ENCODE data around the gene ERLIN1. TPM values are rescaled to one million over a fixed set of nuclear protein-coding genes. Genes with fewer than 3 reads are reported as not detected.

Gene ERLIN1
- total and polyA plus RNA-seq, 4 donors, result 5.8 to 38.1 (median 27.3) TPM

DNA sequence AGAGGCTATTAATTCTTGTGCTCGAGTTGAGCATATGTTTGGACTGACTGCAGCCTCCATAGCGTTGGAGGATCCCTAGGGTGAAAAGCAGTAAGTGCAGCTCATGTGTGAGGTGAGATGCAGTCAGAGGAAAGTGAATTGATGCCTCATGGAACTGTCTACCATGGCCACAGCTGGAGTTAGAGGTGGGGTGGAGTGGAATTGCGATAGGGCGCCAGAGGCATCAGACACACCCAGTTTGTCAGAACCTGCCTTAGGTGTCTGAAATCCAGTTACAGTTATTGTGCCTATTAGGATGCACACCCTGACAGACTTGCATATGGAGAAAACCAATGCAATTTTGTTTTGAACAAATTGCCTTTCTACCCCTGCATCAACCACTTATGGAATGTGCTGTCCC lies 39.4 kb downstream of the ERLIN1 start:
- peaks cover 3 to 11% (median 9%) of the 10 kb centered on the region in 4 donors for H3K36me3 ChIP-seq (ENCODE audit: control insufficient read depth in 4 of 4, insufficient read depth in 4 of 4, low read length in 4 of 4)
- DNase-seq (no peak), ATAC-seq (ENCODE audit: insufficient read depth, low FRiP score) (no peak)
- WGBS, 2 donors, result 84 to 86% methylated on average over 4 of the region's 4 CpGs
- H3K4me3 ChIP-seq, result no peak overlapping the region
- H3K27ac ChIP-seq (ENCODE audit: low read depth in 1 of 2, low read length in 1 of 2), result no peak overlapping the region
- TF ChIP-seq, protein P1, sequence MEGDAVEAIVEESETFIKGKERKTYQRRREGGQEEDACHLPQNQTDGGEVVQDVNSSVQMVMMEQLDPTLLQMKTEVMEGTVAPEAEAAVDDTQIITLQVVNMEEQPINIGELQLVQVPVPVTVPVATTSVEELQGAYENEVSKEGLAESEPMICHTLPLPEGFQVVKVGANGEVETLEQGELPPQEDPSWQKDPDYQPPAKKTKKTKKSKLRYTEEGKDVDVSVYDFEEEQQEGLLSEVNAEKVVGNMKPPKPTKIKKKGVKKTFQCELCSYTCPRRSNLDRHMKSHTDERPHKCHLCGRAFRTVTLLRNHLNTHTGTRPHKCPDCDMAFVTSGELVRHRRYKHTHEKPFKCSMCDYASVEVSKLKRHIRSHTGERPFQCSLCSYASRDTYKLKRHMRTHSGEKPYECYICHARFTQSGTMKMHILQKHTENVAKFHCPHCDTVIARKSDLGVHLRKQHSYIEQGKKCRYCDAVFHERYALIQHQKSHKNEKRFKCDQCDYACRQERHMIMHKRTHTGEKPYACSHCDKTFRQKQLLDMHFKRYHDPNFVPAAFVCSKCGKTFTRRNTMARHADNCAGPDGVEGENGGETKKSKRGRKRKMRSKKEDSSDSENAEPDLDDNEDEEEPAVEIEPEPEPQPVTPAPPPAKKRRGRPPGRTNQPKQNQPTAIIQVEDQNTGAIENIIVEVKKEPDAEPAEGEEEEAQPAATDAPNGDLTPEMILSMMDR (IDR thresholded peaks at IDR 0.05; ENCODE audit: control extremely low read depth, extremely low read depth), result no peak
- no peaks in the 10 kb centered on the region for H3K27me3 ChIP-seq (ENCODE audit: control insufficient read depth in 3 of 3, insufficient read depth in 3 of 3, low read length in 2 of 3)
- no peak overlapping the region for H3K9ac ChIP-seq (ENCODE audit: insufficient read depth in 1 of 2, low read length in 2 of 2)
- H3K4me1 ChIP-seq (ENCODE audit: control insufficient read depth in 5 of 5, insufficient read depth in 5 of 5, low read length in 5 of 5), result no peaks in the 10 kb centered on the region
- no peaks in the 10 kb centered on the region for H3K9me3 ChIP-seq (ENCODE audit: control insufficient read depth in 4 of 4, insufficient read depth in 3 of 4, low read length in 3 of 4)

DNA sequence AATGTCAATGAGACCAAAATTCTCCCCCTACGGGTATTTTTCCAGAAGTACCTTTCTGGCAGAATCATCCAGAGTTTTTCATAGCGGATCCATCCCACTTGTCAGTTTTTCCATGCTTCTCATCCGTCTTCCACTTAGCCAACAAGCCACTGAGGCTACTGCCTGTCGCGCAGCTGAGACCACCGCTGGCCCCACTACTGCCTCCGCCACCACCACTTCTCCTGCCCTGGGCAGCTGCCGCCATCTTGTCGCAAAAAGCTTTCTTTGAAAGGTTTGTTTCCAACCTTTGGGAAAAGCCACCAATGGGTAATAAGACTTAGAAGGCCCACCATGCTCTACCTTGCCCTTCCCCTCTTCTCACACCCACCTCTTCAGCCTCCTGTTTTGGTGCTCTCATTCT lies 42.1 kb downstream of the ERLIN1 start:
- Histone ChIP-seq H3K36me3 (ENCODE audit: control insufficient read depth in 4 of 4, insufficient read depth in 4 of 4, low read length in 4 of 4) (no peaks in the 10 kb centered on the region), H3K9me3 (ENCODE audit: control insufficient read depth in 4 of 4, insufficient read depth in 3 of 4, low read length in 3 of 4) (no peaks in the 10 kb centered on the region), H3K4me3 (no peak overlapping the region), H3K9ac (ENCODE audit: insufficient read depth in 1 of 2, low read length in 2 of 2) (no peak overlapping the region), H3K27ac (ENCODE audit: low read depth in 1 of 2, low read length in 1 of 2) (no peak overlapping the region), H3K27me3 (ENCODE audit: control insufficient read depth in 3 of 3, insufficient read depth in 3 of 3, low read length in 2 of 3) (no peaks in the 10 kb centered on the region), H3K4me1 (ENCODE audit: control insufficient read depth in 5 of 5, insufficient read depth in 5 of 5, low read length in 5 of 5) (no peaks in the 10 kb centered on the region)
- 95 to 96% methylated on average over 9 of the region's 9 CpGs for WGBS, 2 donors
- ATAC-seq (ENCODE audit: insufficient read depth, low FRiP score), result no peak
- DNase-seq, result no peak
- TF ChIP-seq, protein P1 (IDR thresholded peaks at IDR 0.05; ENCODE audit: control extremely low read depth, extremely low read depth), result no peak

DNA sequence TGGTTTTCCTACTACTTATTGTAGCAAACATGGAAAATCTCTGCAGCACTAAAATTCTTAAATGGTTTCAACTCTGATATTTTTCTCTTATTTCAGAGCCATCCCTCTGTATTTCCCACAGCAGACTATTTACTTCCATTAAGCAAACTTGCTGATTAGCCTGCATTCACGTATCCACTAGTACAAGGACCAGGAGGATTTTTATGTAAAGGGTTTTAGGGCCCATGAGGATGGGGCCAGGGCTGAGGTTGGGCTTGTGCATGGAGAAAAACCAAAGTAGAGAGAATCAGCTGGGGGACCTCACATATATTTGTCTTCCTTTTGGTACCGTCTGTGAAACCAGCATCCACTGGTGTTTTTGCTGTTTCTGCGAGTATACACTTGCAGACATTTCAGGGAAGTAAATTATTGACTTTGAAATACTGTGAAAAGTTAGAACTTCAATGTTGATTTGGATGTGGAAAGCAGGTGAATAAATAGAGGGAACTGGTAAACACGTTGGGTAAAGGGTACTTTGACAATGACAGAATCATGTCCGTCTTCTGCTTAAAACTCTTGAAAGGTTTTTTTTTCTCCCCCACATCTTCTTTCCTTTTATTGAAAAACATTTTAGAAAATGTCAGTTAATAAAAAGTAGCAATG lies 44.3 kb downstream of the ERLIN1 start:
- Histone ChIP-seq H3K4me1 (ENCODE audit: control insufficient read depth in 5 of 5, insufficient read depth in 5 of 5, low read length in 5 of 5) (no peaks in the 10 kb centered on the region), H3K9ac (ENCODE audit: insufficient read depth in 1 of 2, low read length in 2 of 2) (no peak overlapping the region), H3K27me3 (ENCODE audit: control insufficient read depth in 3 of 3, insufficient read depth in 3 of 3, low read length in 2 of 3) (no peaks in the 10 kb centered on the region), H3K4me3 (no peak overlapping the region), H3K27ac (ENCODE audit: low read depth in 1 of 2, low read length in 1 of 2) (no peak overlapping the region), H3K36me3 (ENCODE audit: control insufficient read depth in 4 of 4, insufficient read depth in 4 of 4, low read length in 4 of 4) (no peaks in the 10 kb centered on the region), H3K9me3 (ENCODE audit: control insufficient read depth in 4 of 4, insufficient read depth in 3 of 4, low read length in 3 of 4) (no peaks in the 10 kb centered on the region)
- WGBS, 2 donors, result 66 to 77% methylated on average over 5 of the region's 5 CpGs
- TF ChIP-seq, protein P1 (IDR thresholded peaks at IDR 0.05; ENCODE audit: control extremely low read depth, extremely low read depth), result no peak
- DNase-seq, result no peak
- ATAC-seq (ENCODE audit: insufficient read depth, low FRiP score), result no peak

DNA sequence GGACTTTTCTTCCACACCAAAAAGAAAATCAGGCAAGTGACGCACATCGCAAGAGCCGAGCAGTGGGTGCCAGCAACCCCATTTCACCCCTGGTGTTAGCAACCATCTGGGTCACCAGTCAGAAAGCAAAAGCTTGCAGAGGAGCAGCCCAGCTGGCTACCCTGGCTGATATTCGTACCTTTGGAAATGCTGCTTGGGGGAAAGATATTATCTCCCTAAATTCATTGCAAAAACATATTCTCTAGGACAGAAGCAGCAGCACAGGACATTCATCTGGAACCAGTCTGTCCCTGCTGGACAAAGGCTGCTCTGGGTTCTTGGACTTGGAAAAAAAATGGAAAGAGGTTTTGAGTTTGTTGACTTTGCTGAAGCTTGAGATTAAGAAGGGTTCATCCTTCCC lies 45.8 kb downstream of the ERLIN1 start:
- TF ChIP-seq, protein P1 (IDR thresholded peaks at IDR 0.05; ENCODE audit: control extremely low read depth, extremely low read depth), result no peak

More for the DNA sequence above, 45.8 kb downstream of the ERLIN1 start:
- DNase-seq (no peak), ATAC-seq (ENCODE audit: insufficient read depth, low FRiP score) (no peak)
- no peak overlapping the region for H3K9ac ChIP-seq (ENCODE audit: insufficient read depth in 1 of 2, low read length in 2 of 2)
- H3K27me3 ChIP-seq (ENCODE audit: control insufficient read depth in 3 of 3, insufficient read depth in 3 of 3, low read length in 2 of 3), result no peaks in the 10 kb centered on the region
- peaks cover 0 to under 1% (median 0%) of the 10 kb centered on the region in 4 donors for H3K9me3 ChIP-seq (ENCODE audit: control insufficient read depth in 4 of 4, insufficient read depth in 3 of 4, low read length in 3 of 4)
- WGBS, 2 donors, result 91 to 94% methylated on average over 4 of the region's 4 CpGs
- no peak overlapping the region for H3K27ac ChIP-seq (ENCODE audit: low read depth in 1 of 2, low read length in 1 of 2)
- no peaks in the 10 kb centered on the region for H3K36me3 ChIP-seq (ENCODE audit: control insufficient read depth in 4 of 4, insufficient read depth in 4 of 4, low read length in 4 of 4)
- H3K4me1 ChIP-seq (ENCODE audit: control insufficient read depth in 5 of 5, insufficient read depth in 5 of 5, low read length in 5 of 5), result no peaks in the 10 kb centered on the region
- no peak overlapping the region for H3K4me3 ChIP-seq
